GM15510 (cell line): ENCODE data around the gene BPIFB2.

ENCODE experiments used
- POLR2A ChIP-seq: IDR thresholded peaks from 3 replicates; pipeline ENCODE4 v1.6.1; 2011; ENCODE audit warnings: borderline replicate concordance; ENCODE audit not compliant: insufficient read length; ENCODE audit errors: extremely low read depth

BPIFB2 gene

DNA sequence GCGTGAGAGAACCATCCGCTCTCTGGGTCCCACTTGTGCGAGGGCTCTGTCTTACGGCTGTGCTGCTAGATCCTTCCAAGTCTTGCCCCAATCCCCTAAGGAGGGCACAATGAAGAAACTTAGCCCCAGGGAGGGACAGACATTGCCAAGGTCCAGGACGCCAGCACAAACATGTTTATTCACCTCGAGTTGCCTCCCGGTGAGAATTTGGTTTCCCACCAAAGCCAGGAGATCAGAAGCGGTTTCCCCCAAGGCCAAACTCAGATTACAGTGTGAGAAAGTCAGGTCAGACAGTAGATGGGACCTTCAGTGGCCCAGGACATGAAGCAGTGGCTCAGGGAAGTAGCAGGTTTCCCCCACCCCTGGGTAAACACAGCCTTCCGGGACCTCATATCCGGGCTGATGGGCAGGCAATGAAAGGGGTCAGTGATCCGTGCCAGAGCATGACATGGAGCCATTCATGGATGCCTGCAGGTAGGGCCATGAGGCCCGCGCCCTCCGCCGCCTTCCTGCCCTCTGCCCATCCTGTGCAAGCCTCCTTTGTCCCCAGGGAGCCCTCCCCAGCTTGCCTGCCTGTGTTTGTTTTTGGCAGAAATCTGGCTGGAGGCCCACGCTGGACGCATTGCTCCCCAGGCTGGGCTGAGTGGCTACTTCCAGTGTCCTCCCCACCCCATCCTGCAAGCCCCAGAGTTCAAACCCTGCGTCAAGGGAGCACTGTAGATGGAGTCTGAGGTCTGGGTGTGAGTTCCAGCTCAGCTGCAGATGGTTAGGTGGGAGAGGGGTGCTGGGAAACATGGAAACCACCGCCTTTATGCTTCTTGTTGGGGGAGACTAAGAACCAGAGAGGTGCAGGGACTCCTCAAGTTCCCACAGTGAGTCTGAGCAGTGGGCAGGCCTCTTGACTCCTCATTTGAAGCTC is 2.0 kb downstream of the BPIFB2 start:
- TF ChIP-seq POLR2A: no peak

DNA sequence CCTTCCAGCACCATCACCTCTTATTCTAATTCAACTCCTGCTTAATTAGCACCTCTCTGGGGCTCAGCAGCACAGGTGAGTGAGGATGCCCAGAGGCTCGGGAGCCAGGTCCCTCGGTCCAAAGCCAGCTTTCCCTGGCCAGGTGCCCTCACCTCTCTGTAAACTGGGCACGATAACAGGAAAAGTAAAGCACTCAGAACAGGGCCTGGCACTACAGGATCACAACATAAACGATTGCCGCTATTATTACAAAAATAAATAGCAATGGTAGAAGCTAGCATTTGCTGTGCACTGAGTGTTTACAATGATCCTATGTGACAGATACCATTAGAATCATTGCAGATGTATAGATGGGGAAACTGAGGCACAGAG is 2.6 kb downstream of the BPIFB2 start:
- TF ChIP-seq POLR2A: no peak

- TF ChIP-seq POLR2A: no peak
These were observed 3.4 kb downstream of the BPIFB2 start for GRCh38 chr20:33010674-33011449.

GRCh38 chr20:33012327-33013189 is 5.1 kb downstream of the BPIFB2 start:
- no peak for TF ChIP-seq POLR2A

DNA sequence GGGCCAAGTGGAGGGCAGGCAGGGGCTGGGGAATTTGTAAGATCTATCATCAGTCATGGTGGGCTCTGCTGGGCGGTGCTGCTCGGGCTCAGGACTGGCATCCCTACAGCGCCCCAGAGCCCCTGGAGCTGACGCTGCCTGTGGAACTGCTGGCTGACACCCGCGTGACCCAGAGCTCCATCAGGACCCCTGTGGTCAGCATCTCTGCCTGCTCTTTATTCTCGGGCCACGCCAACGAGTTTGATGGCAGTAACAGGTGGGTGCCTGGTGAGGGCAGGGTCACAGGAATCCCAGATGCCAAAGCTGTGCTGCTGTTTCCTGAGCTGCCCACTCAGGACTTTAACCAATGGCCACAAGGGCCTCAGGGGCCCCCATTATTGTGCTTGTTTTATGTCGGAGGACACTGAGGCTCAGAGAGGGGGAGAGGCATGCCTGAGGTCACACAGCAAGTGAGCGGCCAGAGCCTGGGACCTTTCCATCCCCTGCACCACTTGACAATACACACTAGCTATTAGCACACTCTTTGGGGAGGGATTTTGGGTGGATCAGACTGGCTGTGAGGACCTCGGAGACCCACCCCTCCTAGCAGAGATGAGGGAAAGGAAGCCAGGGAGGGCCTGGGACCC is 6.3 kb downstream of the BPIFB2 start:
- TF ChIP-seq POLR2A: no peak

DNA sequence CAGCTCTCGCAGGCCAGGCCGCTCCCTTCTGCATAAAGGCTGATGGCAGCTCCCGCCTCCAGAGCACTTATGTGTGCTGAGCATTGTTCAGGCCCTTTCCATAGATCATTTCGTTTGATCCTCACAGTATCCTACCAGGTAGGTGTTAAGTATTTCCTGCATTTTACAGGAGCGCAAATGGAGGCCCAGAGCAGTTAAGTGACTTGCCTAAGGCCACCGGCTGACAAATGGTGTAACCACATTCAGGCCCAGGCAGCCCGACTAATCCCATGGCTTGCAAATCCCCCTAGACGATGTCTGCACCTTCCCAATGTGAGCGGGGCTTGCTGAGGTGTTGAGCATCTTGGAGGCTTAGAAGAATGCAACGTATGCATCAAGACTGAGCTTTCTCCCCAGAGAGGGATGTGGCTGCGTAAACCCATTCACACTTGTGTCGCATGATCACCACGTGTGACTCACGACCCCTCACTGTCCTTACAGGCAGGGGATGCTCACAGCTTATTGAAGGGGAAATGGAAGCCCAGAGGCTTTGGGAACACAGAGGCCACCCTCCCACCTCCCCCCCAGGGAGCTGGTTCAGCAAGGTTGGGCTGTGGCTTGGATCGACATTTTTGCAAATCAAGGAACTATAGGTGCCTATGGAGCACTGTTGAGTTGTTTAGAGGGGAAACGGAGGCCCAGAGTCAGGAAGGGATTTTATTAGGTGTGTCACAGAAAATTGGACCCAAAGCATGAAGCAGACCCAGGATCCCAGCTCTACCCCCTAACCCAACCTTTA is 7.0 kb downstream of the BPIFB2 start:
- TF ChIP-seq POLR2A: no peak

DNA sequence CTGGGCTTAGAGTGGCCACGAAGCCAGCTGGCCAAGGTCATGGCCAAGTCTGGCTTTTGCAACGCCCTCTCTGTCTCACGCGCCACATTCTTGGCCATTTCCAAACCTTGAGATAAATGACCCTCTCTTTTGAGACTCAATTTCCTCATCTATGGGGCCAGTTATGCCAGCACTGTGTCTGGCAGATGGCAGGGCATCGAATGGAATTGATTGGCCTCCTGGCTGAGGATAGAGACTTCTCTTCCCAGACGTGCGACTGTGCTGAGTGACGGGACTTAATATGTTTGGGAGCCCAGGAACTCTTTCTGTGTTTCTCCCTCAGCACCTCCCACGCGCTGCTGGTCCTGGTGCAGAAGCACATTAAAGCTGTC is 7.6 kb downstream of the BPIFB2 start:
- TF ChIP-seq POLR2A: no peak

DNA sequence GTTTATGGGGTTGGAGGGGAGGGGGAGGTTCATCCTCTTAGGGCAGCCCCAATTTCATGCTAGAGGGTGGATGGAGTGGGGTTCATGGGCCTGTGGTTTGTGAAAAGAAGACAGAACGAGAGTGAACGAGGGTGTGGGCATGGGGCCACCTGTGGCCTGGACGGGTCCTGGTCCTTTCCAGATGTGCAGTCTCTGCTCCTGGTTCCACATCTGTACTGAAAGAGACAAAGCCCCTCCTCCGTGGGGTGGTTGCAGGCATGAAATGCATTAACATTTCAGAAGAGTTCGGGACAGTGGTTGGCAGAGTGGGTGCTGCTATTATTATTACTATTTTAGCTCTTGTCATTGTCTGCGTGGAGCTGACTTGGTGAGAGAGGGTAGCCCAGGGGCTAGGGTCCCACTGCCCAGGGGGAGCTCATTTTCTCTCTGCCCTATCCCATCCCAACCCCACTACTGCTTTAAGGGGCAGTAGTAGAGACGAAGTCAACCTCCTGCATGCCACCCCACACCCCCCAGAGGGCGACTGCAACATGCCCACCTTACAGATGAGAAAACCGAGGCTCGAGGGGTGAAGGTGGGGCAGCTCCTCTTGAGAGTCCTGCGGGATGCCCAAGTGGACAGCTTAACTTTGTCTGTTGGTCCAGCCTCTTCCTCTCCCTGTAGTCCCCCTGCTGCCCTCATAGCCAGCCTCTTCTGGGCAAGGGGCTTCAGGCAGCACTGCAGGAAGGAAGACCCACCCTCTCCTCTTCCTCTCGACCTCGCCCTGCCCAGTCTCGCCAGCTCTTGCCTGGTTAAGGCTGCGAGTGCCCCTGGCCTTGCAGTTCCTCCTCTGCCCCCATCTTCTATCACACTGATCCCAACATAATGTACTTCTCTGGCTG is 8.4 kb downstream of the BPIFB2 start:
- no peak for TF ChIP-seq POLR2A

DNA sequence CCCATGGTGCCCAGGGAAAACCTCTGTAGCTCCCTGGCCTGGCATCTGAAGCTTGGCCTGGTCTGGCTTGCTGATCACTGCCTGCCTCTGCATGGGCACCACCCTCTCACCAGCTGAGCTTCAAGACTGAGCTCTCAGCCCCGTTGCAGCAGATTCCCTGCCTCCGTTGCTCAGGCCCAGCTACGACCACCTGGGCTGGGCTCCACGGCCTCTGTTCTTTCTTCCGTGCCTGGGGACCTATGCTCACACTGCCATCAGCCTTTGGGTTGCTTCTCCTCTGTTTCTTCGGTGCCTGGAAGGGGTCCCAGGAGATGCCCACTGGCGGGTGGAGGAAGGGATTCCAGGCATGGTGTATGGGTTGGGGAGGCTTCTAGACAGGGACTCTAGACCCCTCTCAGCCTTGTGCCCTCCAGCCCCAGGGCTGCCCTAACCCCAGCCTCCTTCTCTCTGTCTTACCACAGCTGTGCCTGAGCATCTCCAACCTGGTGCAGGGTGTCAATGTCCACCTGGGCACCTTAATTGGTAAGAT is 9.1 kb downstream of the BPIFB2 start:
- no peak for TF ChIP-seq POLR2A

- no peak for TF ChIP-seq POLR2A
These were observed 10.0 kb downstream of the BPIFB2 start for GRCh38 chr20:33017542-33017941.

DNA sequence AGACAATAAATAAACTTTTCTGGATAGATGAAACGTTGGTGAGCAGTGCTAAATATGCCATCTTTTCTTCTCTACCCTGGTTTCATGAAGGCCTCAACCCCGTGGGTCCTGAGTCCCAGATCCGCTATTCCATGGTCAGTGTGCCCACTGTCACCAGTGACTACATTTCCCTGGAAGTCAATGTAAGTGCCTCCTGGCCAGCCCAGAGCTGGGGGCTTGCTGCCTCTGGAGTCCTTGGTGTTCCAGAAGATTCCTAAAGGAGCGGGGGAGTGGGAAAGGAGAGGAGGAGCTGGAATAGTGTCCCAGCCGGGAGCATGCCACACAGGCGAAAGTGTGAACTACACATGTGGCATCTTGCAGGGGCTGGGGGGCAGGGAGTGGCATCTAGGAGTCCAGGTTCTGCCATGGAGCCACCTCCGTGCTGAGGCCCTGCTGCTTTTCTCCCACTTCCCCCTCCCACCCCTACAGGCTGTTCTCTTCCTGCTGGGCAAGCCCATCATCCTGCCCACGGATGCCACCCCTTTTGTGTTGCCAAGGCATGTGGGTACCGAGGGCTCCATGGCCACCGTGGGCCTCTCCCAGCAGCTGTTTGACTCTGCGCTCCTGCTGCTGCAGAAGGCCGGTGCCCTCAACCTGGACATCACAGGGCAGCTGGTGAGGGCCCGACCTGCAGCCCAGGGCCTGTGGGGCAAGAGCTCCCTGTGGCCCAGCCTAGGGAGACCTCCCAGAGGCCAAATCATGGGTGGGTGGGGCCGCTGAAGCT is 10.8 kb downstream of the BPIFB2 start:
- TF ChIP-seq POLR2A: no peak
